ES-I3 (cell line): ENCODE data around the gene DNPEP.

Source experiments
- H3K36me3 ChIP-seq: 2 replicates; pipeline ENCODE4 v1.6.1; 2013; ENCODE audit warnings: mild to moderate bottlenecking, low read length, control low read depth, moderate library complexity; ENCODE audit not compliant: insufficient read depth
- H3K4me1 ChIP-seq: 2 replicates; pipeline ENCODE4 v1.6.1; 2013; ENCODE audit warnings: mild to moderate bottlenecking, control low read depth, low read length; ENCODE audit not compliant: insufficient read depth
- H3K9ac ChIP-seq: 2 replicates; pipeline ENCODE4 v1.6.1; 2013; ENCODE audit warnings: low read depth, mild to moderate bottlenecking, low read length, moderate library complexity
- H3K9me3 ChIP-seq: 2 replicates; pipeline ENCODE4 v1.6.1; 2013; ENCODE audit warnings: mild to moderate bottlenecking, low read length, moderate library complexity; ENCODE audit not compliant: control insufficient read depth, insufficient read depth

DNPEP gene

DNA sequence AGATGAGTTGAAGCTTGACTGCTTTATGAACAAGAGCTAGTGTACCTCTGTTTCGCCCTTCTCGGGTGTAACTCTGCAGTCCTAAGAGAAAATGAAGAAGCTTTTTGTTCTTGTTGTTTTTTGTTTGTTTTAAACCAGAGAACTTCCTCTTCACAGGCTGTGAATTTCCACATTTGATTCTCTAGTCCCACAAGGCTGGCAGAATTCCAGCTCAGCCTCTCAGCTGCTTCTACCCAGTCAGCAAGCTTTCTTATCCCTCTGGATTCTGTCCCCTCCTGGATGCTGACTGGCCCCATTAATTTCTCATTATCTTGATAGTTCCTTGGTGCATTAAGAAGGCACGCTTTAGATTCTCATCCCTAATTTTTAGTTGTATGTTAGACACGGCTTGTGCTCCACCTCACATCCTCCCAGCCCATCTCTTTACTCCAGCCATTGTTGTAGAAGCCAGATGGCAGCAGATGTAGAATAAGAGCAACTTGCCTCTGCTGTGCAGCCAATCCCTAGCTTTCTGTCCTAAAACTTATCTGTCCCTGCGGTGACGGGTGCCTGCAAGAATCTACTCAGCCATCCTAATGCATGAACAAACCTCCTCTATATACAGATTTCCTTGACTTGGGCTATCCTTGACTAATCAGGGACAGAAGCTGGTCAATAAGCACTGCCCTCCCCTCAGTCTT is 42.8 kb downstream of the DNPEP start:
- H3K9ac ChIP-seq, result no peak overlapping the region
- no peaks in the 10 kb centered on the region for H3K36me3 ChIP-seq

DNA sequence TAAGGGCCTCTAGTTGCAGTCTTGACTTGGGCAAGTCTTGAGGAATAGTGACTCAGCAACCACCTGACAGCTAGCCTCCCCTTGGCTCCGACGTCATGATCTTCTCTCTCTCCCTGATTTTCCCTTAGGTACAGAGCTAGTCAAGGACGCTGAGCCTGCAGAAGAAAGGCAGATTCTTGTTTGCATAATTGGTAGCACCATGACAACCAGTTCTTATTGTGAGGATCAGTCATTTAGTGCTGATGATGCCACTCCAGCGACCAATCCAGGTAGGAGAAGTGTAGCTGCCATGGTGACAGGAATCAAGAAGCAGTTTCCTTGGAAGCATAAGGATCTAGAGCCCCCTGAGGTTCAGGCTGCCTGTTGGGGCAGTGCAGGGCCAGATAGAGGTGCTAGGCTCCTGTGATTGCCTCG is 52.3 kb downstream of the DNPEP start:
- no peaks in the 10 kb centered on the region for H3K36me3 ChIP-seq
- no peaks in the 10 kb centered on the region for H3K9me3 ChIP-seq
- H3K9ac ChIP-seq, result no peak overlapping the region
- H3K4me1 ChIP-seq, result no peaks in the 10 kb centered on the region; the same call in 1 of the 2 replicates

More for the DNA sequence above, 42.8 kb downstream of the DNPEP start:
- no peaks in the 10 kb centered on the region for H3K9me3 ChIP-seq
- H3K4me1 ChIP-seq, result no peaks in the 10 kb centered on the region

DNA sequence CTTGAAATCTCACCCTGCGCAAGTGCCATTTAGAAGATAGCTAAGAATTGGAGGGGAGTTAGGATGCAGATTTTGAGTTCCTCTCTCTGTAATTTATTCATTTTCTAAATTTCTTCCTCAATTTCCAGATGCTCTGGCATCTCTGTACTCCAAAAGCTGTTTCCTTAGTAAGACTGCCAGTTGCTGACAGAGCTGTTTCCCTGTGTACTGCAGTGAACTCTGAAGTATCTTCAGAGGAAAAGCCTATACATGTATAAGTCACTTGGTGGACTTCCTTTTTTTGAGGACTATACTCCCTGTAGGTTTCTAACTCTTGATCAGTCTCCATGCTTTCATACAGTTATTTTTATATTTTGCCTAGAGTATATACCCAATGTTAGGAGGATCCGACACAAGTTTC is 53.6 kb downstream of the DNPEP start:
- H3K4me1 ChIP-seq, result no peaks in the 10 kb centered on the region; the same call in 1 of the 2 replicates
- no peak overlapping the region for H3K9ac ChIP-seq
- no peaks in the 10 kb centered on the region for H3K36me3 ChIP-seq
- H3K9me3 ChIP-seq, result no peaks in the 10 kb centered on the region

DNA sequence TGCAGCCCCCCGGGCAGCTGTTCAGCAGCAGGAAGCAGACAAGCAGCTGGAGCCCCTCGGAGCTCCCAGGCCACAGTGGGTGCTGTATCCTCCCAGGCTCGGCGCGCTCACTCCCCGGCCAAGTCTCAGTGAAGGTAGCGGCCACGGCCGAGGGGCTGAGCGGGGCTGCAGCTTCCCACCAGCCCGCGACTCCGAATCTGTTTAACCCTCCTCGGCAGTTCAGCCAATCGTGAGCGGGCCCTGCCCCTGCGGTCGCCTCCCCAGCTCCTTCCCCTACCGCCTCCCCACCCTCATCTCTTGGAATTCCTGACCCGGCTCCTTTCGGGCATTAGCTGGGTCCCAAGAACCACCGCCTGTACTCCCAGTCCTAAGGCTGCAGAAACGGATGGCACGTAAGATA is 55.2 kb downstream of the DNPEP start, which contains the start of gene RESP18:
Gene RESP18 (minus strand): TSS at position 203 of the 400 bp plus-strand sequence.
- no peaks in the 10 kb centered on the region; the same call in 1 of the 2 replicates for H3K4me1 ChIP-seq
- H3K9ac ChIP-seq, result peak within 1 kb of the TSS; percentile 24; the same call in 1 of the 2 replicates
- no peaks in the 10 kb centered on the region for H3K36me3 ChIP-seq
- H3K9me3 ChIP-seq, result no peaks in the 10 kb centered on the region

DNA sequence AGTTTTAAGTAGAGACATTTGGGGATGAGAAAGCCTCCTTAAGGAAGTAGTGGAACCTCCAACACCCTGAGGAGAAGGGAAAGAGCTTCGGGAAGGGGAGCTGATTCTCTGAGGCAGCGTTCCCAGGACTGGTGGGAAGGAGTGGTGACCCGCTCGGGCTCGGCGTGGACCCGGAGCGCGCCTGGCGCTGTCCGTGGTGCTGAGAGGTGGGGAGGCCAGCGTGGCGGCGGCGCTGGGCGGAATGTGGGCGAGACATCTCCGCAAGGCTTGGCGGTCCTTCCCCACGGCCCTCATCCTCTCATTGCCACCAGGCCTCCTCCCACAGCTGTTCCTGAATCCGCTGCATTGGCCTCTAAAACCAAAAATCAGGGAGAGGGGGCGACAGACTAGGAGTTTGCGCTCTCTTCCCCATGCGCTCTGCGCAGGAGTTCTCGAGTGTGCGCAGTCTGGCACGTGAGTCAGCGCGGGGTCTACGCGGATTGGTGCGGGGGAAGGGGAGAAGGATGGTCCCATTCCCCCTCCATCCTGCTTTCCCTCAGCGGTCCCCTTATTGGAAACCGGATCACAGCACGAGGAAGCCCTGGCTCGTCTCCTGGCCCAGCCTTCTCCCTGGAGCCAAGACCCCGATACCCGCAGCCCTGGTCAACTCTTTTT is 56.0 kb downstream of the DNPEP start:
- H3K9me3 ChIP-seq, result no peaks in the 10 kb centered on the region

DNA sequence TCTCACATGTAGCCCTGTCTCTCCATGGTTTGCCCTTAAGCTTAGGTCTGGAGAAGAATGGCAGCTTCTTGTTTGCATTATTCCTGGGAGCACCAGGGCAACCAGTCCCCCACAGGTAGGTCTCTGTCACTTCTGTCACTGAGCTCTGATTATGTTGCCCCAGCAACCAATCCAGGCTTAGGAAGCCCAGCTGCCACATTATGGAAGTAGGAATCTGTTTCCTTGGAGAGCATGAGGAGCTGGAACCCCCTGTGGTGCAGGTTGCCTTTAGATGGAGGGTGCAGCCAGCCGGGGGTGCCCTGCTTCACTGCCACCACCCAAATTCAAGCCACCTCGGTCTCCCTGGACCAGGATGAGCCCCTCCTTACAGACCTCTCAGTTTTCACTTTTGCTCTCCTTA is 60.0 kb downstream of the DNPEP start:
- no peaks in the 10 kb centered on the region for H3K4me1 ChIP-seq

More for the DNA sequence above, 56.0 kb downstream of the DNPEP start:
- H3K4me1 ChIP-seq, result no peaks in the 10 kb centered on the region; the same call in 1 of the 2 replicates
- H3K9ac ChIP-seq, result peak overlapping the region; percentile 24; the same call in 1 of the 2 replicates
- no peaks in the 10 kb centered on the region for H3K36me3 ChIP-seq

DNA sequence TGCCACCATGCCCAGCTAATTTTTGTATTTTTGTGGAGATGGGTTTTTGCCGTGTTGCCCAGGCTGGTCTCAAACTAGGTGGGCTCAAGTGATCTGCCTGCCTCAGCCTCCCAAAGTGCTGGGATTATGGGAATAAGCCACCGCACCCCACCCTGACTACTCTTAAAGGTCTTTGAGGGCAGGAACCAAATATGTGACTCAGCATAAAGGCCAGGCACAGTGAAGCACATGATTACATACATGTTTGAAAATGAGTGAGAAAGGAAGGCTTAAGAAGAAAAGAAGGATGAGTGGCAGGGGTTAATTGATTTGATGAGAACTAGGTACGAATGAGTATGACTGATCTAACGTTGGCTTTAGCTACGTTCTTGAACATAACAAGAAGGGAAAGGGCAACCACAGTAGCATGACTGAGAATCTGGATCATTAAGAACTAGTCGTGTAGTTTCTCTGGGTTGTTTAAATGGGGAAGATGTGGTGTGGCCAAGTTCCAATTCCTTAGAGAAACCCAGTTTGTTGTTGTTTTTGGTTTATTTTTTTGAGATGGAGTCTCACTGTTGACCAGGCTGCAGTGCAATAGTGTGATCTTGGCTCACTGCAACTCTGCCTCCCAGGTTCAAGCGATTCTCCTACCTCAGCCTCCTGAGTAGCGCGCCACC is 61.9 kb downstream of the DNPEP start:
- Histone ChIP-seq H3K36me3 (no peaks in the 10 kb centered on the region), H3K9ac (no peak overlapping the region), H3K4me1 (no peaks in the 10 kb centered on the region), H3K9me3 (no peaks in the 10 kb centered on the region)

More for the DNA sequence above, 60.0 kb downstream of the DNPEP start:
- Histone ChIP-seq H3K9ac (no peak overlapping the region), H3K36me3 (no peaks in the 10 kb centered on the region), H3K9me3 (no peaks in the 10 kb centered on the region)

DNA sequence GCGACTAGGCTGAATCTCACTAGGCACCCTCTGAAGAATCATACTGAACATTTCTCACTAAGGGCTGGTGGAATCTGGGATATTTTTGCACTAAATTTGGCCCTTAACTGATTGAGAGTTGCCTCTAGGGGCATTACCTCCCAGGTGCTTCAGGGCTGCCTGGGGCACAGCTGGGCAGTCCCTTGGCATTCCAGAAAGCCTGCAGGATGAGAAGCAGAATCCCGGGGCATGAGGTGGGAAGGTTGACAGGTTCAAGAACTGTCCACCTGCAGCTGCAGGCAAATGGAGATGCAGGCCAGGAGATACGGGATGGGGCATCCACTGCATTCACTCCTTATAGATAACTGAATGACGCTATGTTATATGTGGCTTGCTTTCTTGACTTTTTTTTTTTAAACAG is 62.6 kb downstream of the DNPEP start:
- Histone ChIP-seq H3K9me3 (no peaks in the 10 kb centered on the region), H3K9ac (no peak overlapping the region), H3K36me3 (no peaks in the 10 kb centered on the region), H3K4me1 (no peaks in the 10 kb centered on the region)

DNA sequence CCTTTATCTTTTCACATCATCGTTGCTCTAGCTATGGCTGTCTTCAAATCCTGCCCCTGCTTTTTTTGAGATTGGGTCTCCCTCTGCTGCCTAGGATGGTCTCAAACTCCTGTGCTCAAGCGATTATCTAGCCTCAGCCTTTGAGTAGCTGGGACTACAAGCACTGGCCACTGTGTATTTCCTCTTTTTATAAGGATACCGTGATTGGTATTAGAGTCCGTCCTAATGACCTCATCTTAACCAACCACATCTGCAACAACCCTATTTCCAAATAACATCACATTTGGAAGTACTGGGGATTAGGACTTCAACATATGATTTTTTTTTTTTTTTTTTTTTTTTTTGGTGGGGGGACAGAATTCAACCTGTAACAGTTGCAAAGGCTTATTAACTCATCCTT is 64.3 kb downstream of the DNPEP start:
- H3K4me1 ChIP-seq, result no peaks in the 10 kb centered on the region
- no peaks in the 10 kb centered on the region for H3K9me3 ChIP-seq
- H3K36me3 ChIP-seq, result no peaks in the 10 kb centered on the region
- H3K9ac ChIP-seq, result no peak overlapping the region
